SU-DHL-6 (cell line): ENCODE data around the gene DPH1.

Experiments
- H2AFZ ChIP-seq: fragments of 200-600 bp; sonication (generic); 2 replicates; pipeline ENCODE4 v1.6.1; 2014; ENCODE audit warnings: low read depth, mild to moderate bottlenecking, moderate library complexity, mixed read lengths, antibody characterized with exemption, low read length; ENCODE audit not compliant: severe bottlenecking
- H3F3A ChIP-seq: fragments of 200-600 bp; shearing (Covaris generic); 2 replicates; pipeline ENCODE4 v1.6.0; 2016; ENCODE audit warnings: antibody characterized with exemption, mild to moderate bottlenecking; ENCODE audit not compliant: insufficient read depth
- H3K27ac ChIP-seq: fragments of 200-600 bp; sonication (generic); 2 replicates; pipeline ENCODE4 v1.5.1; 2016; ENCODE audit warnings: low read depth, mild to moderate bottlenecking, low read length, moderate library complexity, mixed read lengths
- H3K27me3 ChIP-seq: fragments of 200-600 bp; sonication (generic), shearing (Covaris generic); 2 replicates; pipeline ENCODE4 v1.6.0; 2014; ENCODE audit warnings: mild to moderate bottlenecking, low read length
- H3K36me3 ChIP-seq: fragments of 200-600 bp; sonication (generic); 2 replicates; pipeline ENCODE4 v1.6.1; 2014; ENCODE audit warnings: mild to moderate bottlenecking, low read length, mixed read lengths
- H3K4me2 ChIP-seq: fragments of 300-600, 200-600 bp; shearing (Covaris generic), sonication (generic); 2 replicates; pipeline ENCODE4 v1.6.0; 2014; ENCODE audit warnings: low read length, low read depth, mild to moderate bottlenecking; ENCODE audit not compliant: poor library complexity, severe bottlenecking
- H3K4me3 ChIP-seq: fragments of 200-600 bp; sonication (generic); 2 replicates; pipeline ENCODE4 v1.5.1; 2014; ENCODE audit warnings: antibody characterized with exemption, low read length, mild to moderate bottlenecking, mixed read lengths; ENCODE audit not compliant: insufficient read depth, poor library complexity, severe bottlenecking
- H3K79me2 ChIP-seq: fragments of 200-600 bp; sonication (generic); 2 replicates; pipeline ENCODE4 v1.6.1; 2014; ENCODE audit warnings: mild to moderate bottlenecking, low read length, moderate library complexity; ENCODE audit not compliant: insufficient read depth
- H3K9ac ChIP-seq: fragments of 200-600 bp; sonication (generic); 2 replicates; pipeline ENCODE4 v1.7.0; 2014; ENCODE audit warnings: mild to moderate bottlenecking, low read length
- H3K9me2 ChIP-seq: fragments of 200-600 bp; sonication (generic); replicated peaks from 2 replicates; pipeline ENCODE4 v1.6.1; 2014; ENCODE audit warnings: low read length; ENCODE audit not compliant: insufficient read depth
- H3K9me3 ChIP-seq: fragments of 200-600 bp; sonication (generic); 2 replicates; pipeline ENCODE4 v1.6.1; 2014; ENCODE audit warnings: low read length, mixed read lengths; ENCODE audit not compliant: insufficient read depth
- H4K20me1 ChIP-seq: fragments of 200-600 bp; sonication (generic); 2 replicates; pipeline ENCODE4 v1.6.1; 2014; ENCODE audit warnings: low read depth, mild to moderate bottlenecking, antibody characterized with exemption, low read length, moderate library complexity, mixed read lengths
- EZH2phosphoT487 ChIP-seq: fragments of 200-600 bp; sonication (generic), shearing (Covaris generic); conservative IDR thresholded peaks from 2 replicates; pipeline ENCODE4 v1.6.1; 2018; ENCODE audit warnings: mild to moderate bottlenecking, antibody characterized with exemption, low read length, moderate library complexity, mixed read lengths
- TF ChIP-seq, protein P1 (sequence below): fragments of 200-600 bp; sonication (generic); IDR thresholded peaks from one replicate; pipeline ENCODE4 v1.5.1; 2017; ENCODE audit warnings: antibody characterized with exemption, mild to moderate bottlenecking, low read length, moderate library complexity; ENCODE audit not compliant: insufficient read depth, poor library complexity, severe bottlenecking

The DPH1 gene

DNA sequence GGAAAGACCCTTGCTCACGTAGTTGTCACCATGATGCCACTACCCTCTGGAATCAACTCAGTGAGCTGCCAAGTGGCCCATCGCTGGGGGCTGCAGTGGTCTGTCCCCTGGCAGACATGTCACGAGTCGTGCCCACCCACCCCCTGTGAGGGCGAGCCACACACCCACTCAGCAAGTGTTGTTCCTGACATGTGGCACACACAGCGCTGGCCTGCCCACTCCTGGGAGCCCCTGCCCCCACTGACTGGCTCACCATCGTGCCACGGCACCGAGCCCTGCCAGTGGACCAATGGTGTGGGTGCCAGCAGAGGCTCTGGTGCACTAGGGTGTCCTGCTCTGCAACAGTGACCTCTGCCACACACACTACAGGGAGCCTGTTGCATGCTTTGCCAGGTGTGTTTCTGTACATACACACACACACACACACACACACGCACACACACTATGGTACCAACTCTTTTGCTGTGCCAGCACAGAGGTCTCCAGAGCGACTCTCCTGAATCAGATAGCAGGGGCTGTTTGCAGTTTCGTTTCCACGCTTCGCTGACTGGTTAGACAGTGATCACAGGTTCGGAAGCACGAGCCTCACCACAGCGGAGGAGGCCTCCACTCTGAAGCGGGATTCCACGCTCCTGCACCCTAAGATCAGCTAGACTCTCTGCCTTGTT lies 12.5 kb upstream of the DPH1 start:
- Histone ChIP-seq H3F3A (no peaks in the 10 kb centered on the region), H3K4me3 (no peak overlapping the region), H2AFZ (no peak overlapping the region), H3K27ac (no peak overlapping the region), H3K27me3 (no peaks in the 10 kb centered on the region), H3K79me2 (no peaks in the 10 kb centered on the region), H3K4me2 (no peak overlapping the region), H3K36me3 (no peaks in the 10 kb centered on the region), H4K20me1 (no peaks in the 10 kb centered on the region), H3K9me3 (no peaks in the 10 kb centered on the region), H3K9me2 (no peaks in the 10 kb centered on the region), H3K9ac (no peak overlapping the region)
- no peak for TF ChIP-seq EZH2phosphoT487
- TF ChIP-seq, protein P1, sequence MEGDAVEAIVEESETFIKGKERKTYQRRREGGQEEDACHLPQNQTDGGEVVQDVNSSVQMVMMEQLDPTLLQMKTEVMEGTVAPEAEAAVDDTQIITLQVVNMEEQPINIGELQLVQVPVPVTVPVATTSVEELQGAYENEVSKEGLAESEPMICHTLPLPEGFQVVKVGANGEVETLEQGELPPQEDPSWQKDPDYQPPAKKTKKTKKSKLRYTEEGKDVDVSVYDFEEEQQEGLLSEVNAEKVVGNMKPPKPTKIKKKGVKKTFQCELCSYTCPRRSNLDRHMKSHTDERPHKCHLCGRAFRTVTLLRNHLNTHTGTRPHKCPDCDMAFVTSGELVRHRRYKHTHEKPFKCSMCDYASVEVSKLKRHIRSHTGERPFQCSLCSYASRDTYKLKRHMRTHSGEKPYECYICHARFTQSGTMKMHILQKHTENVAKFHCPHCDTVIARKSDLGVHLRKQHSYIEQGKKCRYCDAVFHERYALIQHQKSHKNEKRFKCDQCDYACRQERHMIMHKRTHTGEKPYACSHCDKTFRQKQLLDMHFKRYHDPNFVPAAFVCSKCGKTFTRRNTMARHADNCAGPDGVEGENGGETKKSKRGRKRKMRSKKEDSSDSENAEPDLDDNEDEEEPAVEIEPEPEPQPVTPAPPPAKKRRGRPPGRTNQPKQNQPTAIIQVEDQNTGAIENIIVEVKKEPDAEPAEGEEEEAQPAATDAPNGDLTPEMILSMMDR, result no peak

DNA sequence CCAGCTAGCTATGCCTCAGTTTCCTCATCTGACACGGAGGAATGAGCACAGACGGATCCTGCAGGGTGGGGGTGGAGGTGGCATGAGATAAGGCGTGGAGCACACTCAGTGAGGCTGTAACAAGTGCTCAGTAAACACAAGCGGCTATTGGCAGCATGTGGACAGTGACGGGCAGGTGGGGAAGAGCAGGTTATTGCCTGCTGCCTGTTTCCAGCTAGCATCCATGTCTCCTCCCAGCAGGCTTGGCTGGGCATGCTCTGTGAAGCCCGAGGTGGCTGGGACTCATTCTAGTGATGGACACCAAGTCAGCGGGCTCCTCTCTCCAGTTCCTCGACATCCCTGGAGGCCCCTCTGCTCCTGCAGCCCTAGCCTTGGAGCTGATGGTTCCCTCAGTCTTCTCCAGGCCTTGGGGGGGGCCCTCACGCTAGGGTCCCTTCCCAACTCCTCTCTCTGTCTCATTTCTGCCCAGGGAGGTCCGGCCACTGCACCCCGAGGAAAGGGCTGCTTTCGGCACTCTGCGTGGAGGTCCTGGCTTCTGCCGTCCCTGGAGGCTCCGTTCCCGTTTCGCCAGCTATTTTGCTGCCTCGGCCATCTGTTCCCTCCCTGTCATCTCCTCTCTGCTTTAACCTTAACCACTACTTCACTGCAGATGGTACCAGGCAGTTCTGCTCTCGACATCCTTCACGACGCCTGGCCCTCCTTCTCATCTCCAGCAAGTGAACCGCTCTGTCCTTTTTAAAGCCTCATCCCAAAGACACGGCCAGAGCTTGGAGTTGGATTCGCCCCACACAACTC lies 11.0 kb upstream of the DPH1 start:
- H3K9me3 ChIP-seq, result no peaks in the 10 kb centered on the region
- no peak overlapping the region for H3K4me3 ChIP-seq
- TF ChIP-seq, protein P1, result no peak
- TF ChIP-seq EZH2phosphoT487, result no peak
- H3K4me2 ChIP-seq, result no peak overlapping the region
- H3K79me2 ChIP-seq, result no peaks in the 10 kb centered on the region
- no peak overlapping the region for H3K9ac ChIP-seq
- no peak overlapping the region for H2AFZ ChIP-seq
- H3F3A ChIP-seq, result no peaks in the 10 kb centered on the region
- H4K20me1 ChIP-seq, result no peaks in the 10 kb centered on the region
- H3K36me3 ChIP-seq, result no peaks in the 10 kb centered on the region
- H3K27ac ChIP-seq, result no peak overlapping the region
- no peaks in the 10 kb centered on the region for H3K9me2 ChIP-seq
- H3K27me3 ChIP-seq, result no peaks in the 10 kb centered on the region

DNA sequence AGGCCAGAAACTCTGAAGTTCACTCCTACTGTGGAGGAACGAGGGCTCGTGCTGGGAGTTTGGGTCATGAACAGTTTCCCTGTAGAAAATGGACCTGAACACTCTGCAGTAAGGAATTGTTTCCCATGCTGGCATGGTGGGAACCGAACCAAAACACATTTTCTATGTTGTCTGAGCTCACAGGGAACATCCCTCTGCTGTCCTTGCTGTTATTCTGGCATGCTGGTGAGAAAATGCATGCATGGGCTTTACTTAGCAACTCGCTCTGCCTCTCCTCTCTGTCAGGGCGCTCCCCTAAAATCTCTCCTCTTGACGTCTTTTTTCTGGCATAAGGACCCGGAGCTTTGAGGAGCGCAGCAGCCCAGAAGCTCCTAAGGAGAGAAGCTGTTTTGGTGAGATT lies 10.2 kb upstream of the DPH1 start:
- H3K4me2 ChIP-seq, result no peak overlapping the region

More for the DNA sequence above, 10.2 kb upstream of the DPH1 start:
- Histone ChIP-seq H3F3A (no peaks in the 10 kb centered on the region), H3K9ac (no peak overlapping the region), H4K20me1 (no peaks in the 10 kb centered on the region), H3K27me3 (no peaks in the 10 kb centered on the region), H3K79me2 (no peaks in the 10 kb centered on the region), H3K9me3 (no peaks in the 10 kb centered on the region), H2AFZ (no peak overlapping the region), H3K9me2 (no peaks in the 10 kb centered on the region), H3K4me3 (no peak overlapping the region), H3K27ac (no peak overlapping the region), H3K36me3 (no peaks in the 10 kb centered on the region)
- TF ChIP-seq, protein P1, result no peak
- no peak for TF ChIP-seq EZH2phosphoT487
